Endodermal cell (in vitro differentiated cells): Measurements from ENCODE around the gene CRYGN. TPM values are rescaled to one million over a fixed set of nuclear protein-coding genes. Genes with fewer than 3 reads are reported as not detected.
A peak's percentile ranks its signal among the peaks of the same experiment; 100 is the strongest.

ENCODE experiments used
- DNase-seq: peaks from one replicate; pipeline ENCODE4 v3.0.0-alpha.2; 2017
- H3K27ac ChIP-seq: 2 replicates; pipeline ENCODE4 v1.5.1; 2013; ENCODE audit warnings: mild to moderate bottlenecking, low read depth, low read length, moderate library complexity
- H3K27me3 ChIP-seq: 2 replicates; pipeline ENCODE4 v1.6.1; 2013; ENCODE audit warnings: mild to moderate bottlenecking, low read length, moderate library complexity; ENCODE audit not compliant: insufficient read depth, control insufficient read depth, poor library complexity, severe bottlenecking
- H3K36me3 ChIP-seq: 2 replicates; pipeline ENCODE4 v1.7.0; 2013; ENCODE audit warnings: mild to moderate bottlenecking, low read length, moderate library complexity; ENCODE audit not compliant: control insufficient read depth, insufficient read depth
- H3K4me1 ChIP-seq: one replicate; pipeline ENCODE4 v1.7.0; 2013; ENCODE audit warnings: low read length; ENCODE audit not compliant: control insufficient read depth, insufficient read depth
- H3K4me3 ChIP-seq: 2 replicates; pipeline ENCODE4 v1.5.1; 2013; ENCODE audit warnings: mild to moderate bottlenecking, low read length, moderate library complexity
- H3K9ac ChIP-seq: 2 replicates; pipeline ENCODE4 v1.6.1; 2013; ENCODE audit warnings: mild to moderate bottlenecking, low read length, moderate library complexity; ENCODE audit not compliant: poor library complexity, severe bottlenecking; ENCODE audit errors: extremely low read depth
- H3K9me3 ChIP-seq: 2 replicates; pipeline ENCODE4 v1.6.1; 2013; ENCODE audit warnings: mild to moderate bottlenecking, low read length, moderate library complexity; ENCODE audit not compliant: control insufficient read depth
- H3K27ac Mint-ChIP-seq: 2 replicates; pipeline ENCODE4 v1.8.0; 2020; ENCODE audit warnings: mixed read lengths
- H3K27me3 Mint-ChIP-seq: 2 replicates; pipeline ENCODE4 v1.8.0; 2021; ENCODE audit warnings: mild to moderate bottlenecking, mixed read lengths; ENCODE audit not compliant: insufficient read depth
- H3K36me3 Mint-ChIP-seq: 2 replicates; pipeline ENCODE4 v1.8.0; 2020; ENCODE audit warnings: low read depth, mixed read lengths
- H3K4me1 Mint-ChIP-seq: 2 replicates; pipeline ENCODE4 v1.8.0; 2020; ENCODE audit warnings: mixed read lengths
- H3K4me3 Mint-ChIP-seq: 2 replicates; pipeline ENCODE4 v1.8.0; 2020; ENCODE audit warnings: mild to moderate bottlenecking, moderate library complexity, mixed read lengths
- H3K9me3 Mint-ChIP-seq: 2 replicates; pipeline ENCODE4 v1.8.0; 2020; ENCODE audit warnings: mild to moderate bottlenecking, mixed read lengths
- CTCF ChIP-seq: fragments of 200-600 bp; sonication (generic); conservative IDR thresholded peaks from 2 replicates; pipeline ENCODE4 v1.5.0; 2021; ENCODE audit warnings: antibody characterized with exemption, mild to moderate bottlenecking
- WGBS, 2 experiments: methylation state at CpG; one replicate each; pipeline versions ENCODE4 v1.1.5 to v1.1.7; 2013; ENCODE audit warnings: missing lambda C conversion rate in 2 of 2, mixed read lengths in 1 of 2; ENCODE audit not compliant: insufficient coverage in 1 of 2, insufficient read length in 1 of 2; 5-methylcytosine and 5-hydroxymethylcytosine counted together
- total RNA-seq, 2 donors: library from RNA; stranded (reverse); fragmentation: NEBNext Ultra II Directional in 1 of 2; extraction: Animal tissue kit (Norgen Biotek cat#: 25700) in 1 of 2; gene quantifications; 2 replicates in 1 of 2; 3 replicates in 1 of 2; pipeline ENCODE4 v1.2.1, GENCODE V29; 2021

Gene CRYGN
- total RNA-seq, 2 donors from 2014 or later = 2.3 to 4.4 TPM

DNA sequence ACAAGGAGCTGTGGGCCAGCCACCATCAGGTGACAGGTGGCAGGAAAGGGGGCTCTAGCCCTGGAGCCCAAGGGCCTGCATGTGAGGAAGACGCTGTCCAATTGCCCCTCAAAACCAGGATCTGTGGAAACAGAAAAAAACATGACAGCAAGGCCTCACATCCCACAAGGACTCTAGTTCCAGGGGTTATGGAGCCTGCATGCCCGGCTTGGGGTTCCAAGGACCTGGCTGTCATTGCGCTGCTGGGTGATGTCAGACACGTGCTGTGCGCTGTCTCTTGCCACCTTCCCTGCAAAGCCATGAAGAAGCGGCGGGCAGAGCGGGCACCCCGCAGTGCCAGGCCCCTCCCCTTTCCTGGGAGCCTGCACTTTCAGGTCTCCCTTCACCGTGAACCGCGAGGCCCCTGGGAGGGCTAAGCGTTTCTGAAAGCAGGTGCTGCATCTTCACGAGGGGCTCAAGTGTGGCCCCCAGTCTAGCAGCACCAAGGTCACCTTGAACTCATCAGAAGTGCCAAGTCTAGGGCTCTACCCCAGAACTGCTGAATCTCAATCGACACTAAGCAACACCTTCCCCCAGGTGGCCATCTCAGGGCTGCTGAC, 15.1 kb upstream of the CRYGN start:
- Mint-ChIP-seq H3K36me3 (no peaks in the 10 kb centered on the region), H3K27ac (no peak overlapping the region), H3K27me3 (no peaks in the 10 kb centered on the region), H3K4me1 (peaks cover 14% of the 10 kb centered on the region), H3K9me3 (peaks cover 6% of the 10 kb centered on the region), H3K4me3 (no peak overlapping the region)
- peak; percentile 51 for DNase-seq
- Histone ChIP-seq H3K36me3 (no peaks in the 10 kb centered on the region), H3K27me3 (no peaks in the 10 kb centered on the region), H3K4me1 (peaks cover 5% of the 10 kb centered on the region), H3K9ac (no peak overlapping the region), H3K9me3 (peaks cover 6% of the 10 kb centered on the region), H3K4me3 (no peak overlapping the region), H3K27ac (no peak overlapping the region)
- no peak for TF ChIP-seq CTCF
- 92 to 95% methylated on average over 9 to 15 of the region's 15 CpGs for WGBS, 2 experiments

GRCh38 chr7:151454305-151454704, 14.4 kb upstream of the CRYGN start:
- no peaks in the 10 kb centered on the region for H3K36me3 Mint-ChIP-seq
- H3K4me3 Mint-ChIP-seq = no peak overlapping the region
- 84 to 90% methylated on average over 11 to 14 of the region's 14 CpGs for WGBS, 2 experiments
- Histone ChIP-seq H3K27me3 (no peaks in the 10 kb centered on the region), H3K4me1 (no peaks in the 10 kb centered on the region), H3K9me3 (peaks cover 6% of the 10 kb centered on the region), H3K36me3 (no peaks in the 10 kb centered on the region), H3K27ac (no peak overlapping the region), H3K4me3 (no peak overlapping the region), H3K9ac (no peak overlapping the region)
- peaks cover 7% of the 10 kb centered on the region for H3K4me1 Mint-ChIP-seq
- H3K27me3 Mint-ChIP-seq = no peaks in the 10 kb centered on the region
- peaks cover 6% of the 10 kb centered on the region for H3K9me3 Mint-ChIP-seq
- peak; percentile 43 for DNase-seq
- no peak for TF ChIP-seq CTCF
- H3K27ac Mint-ChIP-seq = no peak overlapping the region

DNA sequence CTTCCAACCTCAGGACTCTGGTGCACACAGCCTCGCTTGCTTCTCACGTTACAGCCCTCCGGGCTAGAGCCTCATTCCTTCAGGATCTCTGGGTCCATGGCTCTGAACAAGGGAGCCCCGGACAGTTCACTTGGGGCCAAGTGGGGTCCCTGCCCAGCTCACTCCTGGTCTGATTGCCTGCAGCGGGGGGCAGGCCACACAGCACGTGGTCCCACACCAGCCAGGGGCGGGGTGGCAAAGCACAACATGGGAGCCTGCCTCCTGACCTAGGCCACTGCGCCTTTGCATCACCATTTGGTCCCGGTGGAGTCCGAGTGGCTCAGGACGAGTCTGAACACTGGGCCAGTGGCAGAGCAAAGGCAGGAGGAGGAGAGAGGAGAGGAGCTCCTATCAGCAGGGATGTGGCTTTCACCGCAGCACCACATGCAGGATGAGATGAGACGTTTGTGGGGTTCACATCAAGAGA, 13.4 kb upstream of the CRYGN start:
- Histone ChIP-seq H3K9ac (no peak overlapping the region), H3K9me3 (peaks cover 6% of the 10 kb centered on the region), H3K27ac (no peak overlapping the region), H3K27me3 (no peaks in the 10 kb centered on the region), H3K36me3 (no peaks in the 10 kb centered on the region), H3K4me3 (no peak overlapping the region), H3K4me1 (no peaks in the 10 kb centered on the region)
- Mint-ChIP-seq H3K4me1 (peaks cover 7% of the 10 kb centered on the region), H3K9me3 (peaks cover 6% of the 10 kb centered on the region), H3K36me3 (no peaks in the 10 kb centered on the region), H3K27me3 (no peaks in the 10 kb centered on the region), H3K27ac (no peak overlapping the region), H3K4me3 (no peak overlapping the region)
- DNase-seq = peak; percentile 56
- no peak for TF ChIP-seq CTCF
- WGBS, 2 experiments = 85 to 87% methylated on average over 8 to 13 of the region's 13 CpGs
